GM13977 (cell line): Measurements from ENCODE around the gene DCLK1.

Experiments used
- DNase-seq: peaks from one replicate; pipeline ENCODE4 v3.0.0; 2012; ENCODE audit warnings: low spot score
- CTCF ChIP-seq: IDR thresholded peaks from 2 replicates; pipeline ENCODE4 v1.5.1; 2012; ENCODE audit warnings: mild to moderate bottlenecking, control low read depth; ENCODE audit not compliant: insufficient read depth; ENCODE audit errors: extremely low read depth, missing control alignments
- in situ Hi-C: fragments of 300-500 bp; cut with MboI; formaldehyde crosslinking; loops from one replicate; pipeline ENCODE4 v1.12.0; 2022; ENCODE audit warnings: low sequenced_read_pairs, low pct_unique_long_range_greater_than_20kb, mixed read lengths, inconsistent platforms; ENCODE audit not compliant: unreplicated experiment

Gene DCLK1

GRCh38 chr13:35785576-35786303 is 345.4 kb downstream of the DCLK1 start:
- in situ Hi-C loops, result no loop called here
- DNase-seq, result no peak
- TF ChIP-seq CTCF, result no peak

- in situ Hi-C loops, result no loop called here
These were observed 346.8 kb downstream of the DCLK1 start for GRCh38 chr13:35784286-35784951.

GRCh38 chr13:35782793-35783192 is 348.4 kb downstream of the DCLK1 start:
- in situ Hi-C loops, result no loop called here

More at GRCh38 chr13:35784286-35784951, 346.8 kb downstream of the DCLK1 start:
- TF ChIP-seq CTCF, result no peak
- DNase-seq, result no peak

GRCh38 chr13:35781036-35782000 is 349.9 kb downstream of the DCLK1 start:
- DNase-seq, result no peak
- no peak for TF ChIP-seq CTCF
- in situ Hi-C loops, result no loop called here

More at GRCh38 chr13:35782793-35783192, 348.4 kb downstream of the DCLK1 start:
- DNase-seq, result no peak
- TF ChIP-seq CTCF, result no peak

GRCh38 chr13:35780613-35781012 is 350.6 kb downstream of the DCLK1 start:
- in situ Hi-C loops, result no loop called here
- DNase-seq, result no peak
- no peak for TF ChIP-seq CTCF

GRCh38 chr13:35771898-35772297 is 359.3 kb downstream of the DCLK1 start:
- in situ Hi-C loops, result no loop called here
- no peak for TF ChIP-seq CTCF
- no peak for DNase-seq
